Fibroblast of the aortic adventitia (primary cell): ENCODE data around the gene GMDS. TPM values are rescaled to one million over a fixed set of nuclear protein-coding genes. Genes with fewer than 3 reads are reported as not detected.

Source experiments
- DNase-seq: peaks from one replicate; pipeline ENCODE4 v3.0.0-alpha.2; 2010; ENCODE audit warnings: low read depth
- H3K4me3 ChIP-seq: 2 replicates; pipeline ENCODE4 v1.5.1; 2011; ENCODE audit warnings: low read depth, mild to moderate bottlenecking, control low read depth, low read length, moderate library complexity
- CTCF ChIP-seq: IDR thresholded peaks from 2 replicates; pipeline ENCODE4 v1.5.1; 2011; ENCODE audit warnings: mild to moderate bottlenecking, low read length, control low read depth, inconsistent platforms; ENCODE audit not compliant: insufficient read depth
- total RNA-seq: library from RNA; depleted of rRNA; stranded (reverse); fragments of >200 nt; gene quantifications from 2 replicates; pipeline ENCODE4 v1.2.3, GENCODE V29; 2012; ENCODE audit warnings: low replicate concordance

Gene GMDS
- total RNA-seq, 1 donor, result 15.9 TPM

GRCh38 chr6:2054516-2055067, 190.8 kb downstream of the GMDS start:
- no peak overlapping the region for H3K4me3 ChIP-seq
- DNase-seq, result no peak
- TF ChIP-seq CTCF, result no peak

- DNase-seq, result no peak
- no peak overlapping the region for H3K4me3 ChIP-seq
- no peak for TF ChIP-seq CTCF
Measured at GRCh38 chr6:2053691-2054090, 191.7 kb downstream of the GMDS start.

GRCh38 chr6:2047855-2048254, 197.6 kb downstream of the GMDS start:
- DNase-seq, result peak; percentile 25

GRCh38 chr6:2044192-2044591, 201.2 kb downstream of the GMDS start:
- no peak overlapping the region for H3K4me3 ChIP-seq
- no peak for DNase-seq
- TF ChIP-seq CTCF, result no peak

More at GRCh38 chr6:2047855-2048254, 197.6 kb downstream of the GMDS start:
- TF ChIP-seq CTCF, result no peak
- H3K4me3 ChIP-seq, result no peak overlapping the region

- H3K4me3 ChIP-seq, result no peak overlapping the region
- no peak for TF ChIP-seq CTCF
- no peak for DNase-seq
Measured at GRCh38 chr6:2042956-2043648, 202.3 kb downstream of the GMDS start.

- no peak for TF ChIP-seq CTCF
- DNase-seq, result peak; percentile 33
- H3K4me3 ChIP-seq, result no peak overlapping the region
Measured at GRCh38 chr6:2038092-2038491, 207.3 kb downstream of the GMDS start.
